H9 (cell line): ENCODE measurements around the gene C20orf204. TPM values are rescaled to one million over a fixed set of nuclear protein-coding genes. Genes with fewer than 3 reads are reported as not detected.
A peak's percentile ranks its signal among the peaks of the same experiment; 100 is the strongest.

Source experiments
- DNase-seq: peaks from one replicate; pipeline ENCODE4 v3.0.0-alpha.2; 2017
- H2AFZ ChIP-seq: one replicate; pipeline ENCODE4 v1.6.1; 2013; ENCODE audit warnings: mild to moderate bottlenecking, low read length, control low read depth, moderate library complexity
- H2AK5ac ChIP-seq: 2 replicates; pipeline ENCODE4 v1.6.1; 2013; ENCODE audit warnings: low read length, control low read depth, mixed read lengths; ENCODE audit not compliant: insufficient read length
- H2BK120ac ChIP-seq: one replicate; pipeline ENCODE4 v1.6.1; 2013; ENCODE audit warnings: low read depth, mild to moderate bottlenecking, low read length, control low read depth, inconsistent platforms; ENCODE audit not compliant: poor library complexity, severe bottlenecking
- H2BK12ac ChIP-seq: 2 replicates; pipeline ENCODE4 v1.6.1; 2013; ENCODE audit warnings: low read length, control low read depth, mixed read lengths, low read depth; ENCODE audit not compliant: insufficient read length
- H2BK15ac ChIP-seq: 2 replicates; pipeline ENCODE4 v1.6.1; 2013; ENCODE audit warnings: low read depth, low read length, control low read depth
- H2BK20ac ChIP-seq: one replicate; pipeline ENCODE4 v1.6.1; 2013; ENCODE audit warnings: low read depth, mild to moderate bottlenecking, low read length, control low read depth, inconsistent platforms; ENCODE audit not compliant: poor library complexity, severe bottlenecking
- H2BK5ac ChIP-seq: 2 replicates; pipeline ENCODE4 v1.6.1; 2013; ENCODE audit warnings: low read length, control low read depth, mixed read lengths; ENCODE audit not compliant: insufficient read length
- H3K14ac ChIP-seq: 2 replicates; pipeline ENCODE4 v1.6.1; 2013; ENCODE audit warnings: low read length, control low read depth; ENCODE audit not compliant: insufficient read depth
- H3K18ac ChIP-seq: 2 replicates; pipeline ENCODE4 v1.6.1; 2013; ENCODE audit warnings: low read depth, mild to moderate bottlenecking, mixed read lengths, low read length, control low read depth; ENCODE audit not compliant: insufficient read length
- H3K23ac ChIP-seq: 2 replicates; pipeline ENCODE4 v1.6.1; 2013; ENCODE audit warnings: low read length, control low read depth, mixed read lengths, low read depth; ENCODE audit not compliant: insufficient read length
- H3K23me2 ChIP-seq: 2 replicates; pipeline ENCODE4 v1.6.1; 2013; ENCODE audit warnings: low read depth, mild to moderate bottlenecking, mixed read lengths, low read length, control low read depth; ENCODE audit not compliant: insufficient read length, poor library complexity, severe bottlenecking
- H3K27ac ChIP-seq: 2 replicates; pipeline ENCODE4 v1.5.1; 2013; ENCODE audit warnings: low read length, control low read depth, mixed read lengths, low read depth; ENCODE audit not compliant: insufficient read length
- H3K27me3 ChIP-seq: 2 replicates; pipeline ENCODE4 v1.6.1; 2013; ENCODE audit warnings: low read length, control low read depth, inconsistent platforms; ENCODE audit not compliant: insufficient read depth
- H3K4ac ChIP-seq: 2 replicates; pipeline ENCODE4 v1.6.1; 2013; ENCODE audit warnings: low read depth, mild to moderate bottlenecking, control low read depth, inconsistent platforms, low read length, moderate library complexity
- H3K4me1 ChIP-seq: 2 replicates; pipeline ENCODE4 v1.6.1; 2013; ENCODE audit warnings: low read length, control low read depth, inconsistent platforms; ENCODE audit not compliant: insufficient read depth
- H3K4me2 ChIP-seq: 2 replicates; pipeline ENCODE4 v1.6.1; 2013; ENCODE audit warnings: low read length, control low read depth, mixed read lengths; ENCODE audit not compliant: insufficient read length, insufficient read depth
- H3K56ac ChIP-seq: 2 replicates; pipeline ENCODE4 v1.6.1; 2013; ENCODE audit warnings: low read depth, mild to moderate bottlenecking, mixed read lengths, low read length, control low read depth; ENCODE audit not compliant: insufficient read length
- H3K79me1 ChIP-seq: 2 replicates; pipeline ENCODE4 v1.6.1; 2013; ENCODE audit warnings: low read depth, mild to moderate bottlenecking, moderate library complexity, low read length, control low read depth, inconsistent platforms; ENCODE audit not compliant: insufficient read depth, poor library complexity, severe bottlenecking
- H3K79me2 ChIP-seq: 2 replicates; pipeline ENCODE4 v1.6.1; 2013; ENCODE audit warnings: low read length, control low read depth, inconsistent platforms; ENCODE audit not compliant: insufficient read depth
- H3K9ac ChIP-seq: 2 replicates; pipeline ENCODE4 v1.6.1; 2013; ENCODE audit warnings: low read length, control low read depth, mixed read lengths; ENCODE audit not compliant: insufficient read length; ENCODE audit errors: extremely low read depth
- H3K9me3 ChIP-seq: one replicate; pipeline ENCODE4 v1.6.1; 2013; ENCODE audit warnings: low read depth, low read length, inconsistent platforms; ENCODE audit not compliant: control insufficient read depth
- H3T11ph ChIP-seq: one replicate; pipeline ENCODE4 v1.6.1; 2013; ENCODE audit warnings: mild to moderate bottlenecking, low read length, control low read depth, inconsistent platforms
- H4K20me1 ChIP-seq: one replicate; pipeline ENCODE4 v1.6.1; 2013; ENCODE audit not compliant: control insufficient read depth, insufficient read length, insufficient read depth
- H4K5ac ChIP-seq: 2 replicates; pipeline ENCODE4 v1.6.1; 2013; ENCODE audit warnings: low read depth, mild to moderate bottlenecking, mixed read lengths, low read length, control low read depth; ENCODE audit not compliant: insufficient read length
- H4K8ac ChIP-seq: replicated peaks from 2 replicates; pipeline ENCODE4 v1.6.1; 2013; ENCODE audit warnings: low read length, control low read depth, mixed read lengths, low read depth; ENCODE audit not compliant: insufficient read length
- H4K91ac ChIP-seq: 2 replicates; pipeline ENCODE4 v1.6.1; 2013; ENCODE audit warnings: low read depth, mild to moderate bottlenecking, moderate library complexity, mixed read lengths, low read length, control low read depth; ENCODE audit not compliant: insufficient read length
- H3K27ac Mint-ChIP-seq, 3 experiments: 2 replicates in 2 of 3; 3 replicates in 1 of 3; pipeline ENCODE4 v1.8.0; 2020 to 2021; ENCODE audit warnings: mixed read lengths in 3 of 3, mild to moderate bottlenecking in 1 of 3, moderate library complexity in 1 of 3
- H3K27me3 Mint-ChIP-seq: 2 replicates; pipeline ENCODE4 v1.8.0; 2021; ENCODE audit warnings: low read depth, mild to moderate bottlenecking, moderate library complexity, mixed read lengths
- H3K36me3 Mint-ChIP-seq, 3 experiments: 2 replicates in 2 of 3; 3 replicates in 1 of 3; pipeline ENCODE4 v1.8.0; 2020 to 2021; ENCODE audit warnings: low read depth in 3 of 3, mixed read lengths in 3 of 3; ENCODE audit not compliant: insufficient read depth in 1 of 3
- H3K4me1 Mint-ChIP-seq, 2 experiments: 2 replicates each; pipeline ENCODE4 v1.8.0; 2020; ENCODE audit warnings: mixed read lengths in 2 of 2
- H3K4me3 Mint-ChIP-seq, 2 experiments: 2 replicates in 1 of 2; 3 replicates in 1 of 2; pipeline ENCODE4 v1.8.0; 2020 to 2021; ENCODE audit warnings: mild to moderate bottlenecking in 2 of 2, mixed read lengths in 2 of 2, moderate library complexity in 1 of 2
- H3K9me3 Mint-ChIP-seq, 2 experiments: 2 replicates in 1 of 2; 3 replicates in 1 of 2; pipeline ENCODE4 v1.8.0; 2020; ENCODE audit warnings: mild to moderate bottlenecking in 2 of 2, mixed read lengths in 2 of 2, moderate library complexity in 1 of 2
- CTCF ChIP-seq: fragments of 200-600 bp; sonication (generic); conservative IDR thresholded peaks from 3 replicates; pipeline ENCODE4 v1.8.0; 2021; ENCODE audit warnings: antibody characterized with exemption, mild to moderate bottlenecking
- WGBS: extraction: QIAGEN DNeasy Blood & Tissue Kit; methylation state at CpG from one replicate; pipeline ENCODE4 v1.1.7; 2013; ENCODE audit warnings: missing lambda C conversion rate, low lambda C conversion rate, mixed read lengths; ENCODE audit not compliant: insufficient read length; ENCODE audit errors: extremely low coverage; 5-methylcytosine and 5-hydroxymethylcytosine counted together
- total RNA-seq: library from RNA; stranded (reverse); gene quantifications from 2 replicates; pipeline ENCODE4 v1.2.1, GENCODE V29; 2021

The C20orf204 gene
- total RNA-seq, 1 experiment from 2014 or later = 2.2 TPM

GRCh38 chr20:64069209-64069613 lies 33.2 kb downstream of the C20orf204 start:
- no peak overlapping the region for H3K4me3 Mint-ChIP-seq
- no peak for TF ChIP-seq CTCF

More at GRCh38 chr20:64069209-64069613, 33.2 kb downstream of the C20orf204 start:
- Histone ChIP-seq H3K27me3 (no peaks in the 10 kb centered on the region), H4K20me1 (no peaks in the 10 kb centered on the region), H4K8ac (no peak overlapping the region), H2BK20ac (no peak overlapping the region), H2BK15ac (no peak overlapping the region), H2AFZ (no peak overlapping the region), H3K4me1 (peaks cover 1% of the 10 kb centered on the region; the same call in 1 of the 2 replicates), H3K56ac (no peak overlapping the region), H2BK120ac (no peak overlapping the region), H3K9ac (no peak overlapping the region), H4K91ac (no peak overlapping the region), H2AK5ac (no peak overlapping the region), H3K9me3 (no peaks in the 10 kb centered on the region), H3K79me2 (no peaks in the 10 kb centered on the region), H3K23ac (no peak overlapping the region), H3K79me1 (no peaks in the 10 kb centered on the region), H4K5ac (no peak overlapping the region), H3K4ac (no peak overlapping the region), H2BK5ac (no peak overlapping the region), H3K23me2 (no peaks in the 10 kb centered on the region), H2BK12ac (no peak overlapping the region), H3K14ac (no peak overlapping the region), H3K18ac (no peak overlapping the region), H3T11ph (no peak overlapping the region), H3K27ac (no peak overlapping the region), H3K4me2 (no peak overlapping the region)
- Mint-ChIP-seq H3K4me1 (peaks cover 16 to 28% of the 10 kb centered on the region in 2 experiments), H3K27me3 (peaks cover 1% of the 10 kb centered on the region), H3K9me3 (no peaks in the 10 kb centered on the region), H3K27ac (peak overlapping the region in 1 of 3 experiments; percentile 63; a peak in 1 of 7 replicates), H3K36me3 (peaks cover 0 to 3% (median 0%) of the 10 kb centered on the region in 3 experiments; a peak in 4 of 7 replicates)
- WGBS = no CpG with 5 or more reads among the region's 20 CpGs
- DNase-seq = no peak
